ENCODE data around the gene TTBK1.

TTBK1 gene

DNA sequence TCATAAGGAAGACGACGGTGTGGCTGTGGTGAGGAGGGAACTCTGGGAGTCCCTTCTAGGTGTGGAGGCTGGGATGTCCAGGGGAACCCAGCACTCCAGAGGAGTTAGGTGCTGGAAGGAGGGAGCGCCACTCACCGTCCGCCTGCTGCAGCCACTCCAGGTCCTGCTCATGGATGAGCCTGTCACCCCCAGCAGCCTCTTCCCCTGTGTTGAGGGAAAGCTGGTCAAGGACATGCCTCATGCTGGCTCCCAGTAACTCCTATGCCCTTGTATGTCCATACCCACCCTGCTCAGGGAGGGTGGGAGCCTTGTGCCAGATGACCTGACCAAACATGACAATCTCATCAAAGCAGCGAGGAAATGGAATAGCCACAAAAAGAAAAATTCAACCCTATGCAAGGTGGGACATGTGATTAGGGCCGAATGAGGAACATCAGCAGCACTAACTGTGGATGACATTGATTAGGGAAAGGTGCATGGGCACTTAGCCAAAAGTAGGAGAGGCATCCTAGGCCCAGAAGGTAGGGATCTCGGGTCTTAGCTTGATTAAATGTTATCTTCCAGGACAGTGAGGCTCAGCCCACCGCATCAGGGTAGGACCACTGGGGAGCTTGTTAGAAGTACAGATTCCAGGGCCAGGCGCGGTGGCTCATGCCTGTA lies 17.0 kb upstream of the TTBK1 start:
- no peak for DNase-seq

DNA sequence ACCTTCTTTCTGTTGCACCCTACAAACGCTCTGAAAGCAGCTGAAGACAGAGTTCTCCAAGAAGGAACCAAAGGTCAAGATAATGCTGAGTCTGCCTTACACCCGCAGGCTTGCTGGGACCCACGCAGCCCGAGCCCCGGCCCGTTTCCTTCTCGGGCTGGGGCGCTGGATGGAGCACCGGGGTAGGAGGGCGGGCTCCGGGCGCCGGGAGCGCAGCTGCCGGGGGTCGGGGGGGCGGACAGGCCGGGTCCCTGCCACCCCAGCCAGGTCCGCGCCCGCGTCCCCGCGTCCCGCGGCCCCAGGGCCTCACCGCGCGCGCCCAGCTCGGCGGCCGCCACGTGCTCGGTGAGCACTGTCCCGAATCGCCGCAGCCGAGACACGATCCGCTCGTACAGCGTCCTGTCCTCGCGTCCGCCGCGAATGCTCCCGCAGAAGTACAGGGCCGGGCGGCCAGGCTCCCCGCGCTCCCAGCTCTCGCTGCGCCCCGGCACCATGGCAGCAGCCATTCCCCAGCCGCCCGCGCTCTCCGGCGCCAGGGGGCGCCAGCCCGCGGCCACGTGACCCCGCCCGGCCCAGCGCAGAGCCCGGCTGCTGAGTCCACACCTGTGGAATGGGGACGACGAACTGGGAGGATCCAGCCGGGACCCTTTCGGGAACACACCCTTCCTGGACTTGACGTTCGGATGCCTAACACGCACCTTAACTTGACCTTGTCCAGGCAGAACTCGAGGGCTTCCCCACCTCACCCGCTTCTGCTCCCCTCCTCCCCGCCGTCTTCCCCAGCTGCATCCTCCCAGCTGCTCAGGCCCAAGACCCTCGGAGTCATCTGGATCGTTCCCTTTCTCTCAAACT lies 14.1 kb upstream of the TTBK1 start, which contains the start of gene DNPH1:
Gene DNPH1 (minus strand): TSS at position 531 of the 852 bp plus-strand sequence. CDS start 25 bp downstream, at position 506.
- DNase-seq: peak; percentile 80 to 84

DNA sequence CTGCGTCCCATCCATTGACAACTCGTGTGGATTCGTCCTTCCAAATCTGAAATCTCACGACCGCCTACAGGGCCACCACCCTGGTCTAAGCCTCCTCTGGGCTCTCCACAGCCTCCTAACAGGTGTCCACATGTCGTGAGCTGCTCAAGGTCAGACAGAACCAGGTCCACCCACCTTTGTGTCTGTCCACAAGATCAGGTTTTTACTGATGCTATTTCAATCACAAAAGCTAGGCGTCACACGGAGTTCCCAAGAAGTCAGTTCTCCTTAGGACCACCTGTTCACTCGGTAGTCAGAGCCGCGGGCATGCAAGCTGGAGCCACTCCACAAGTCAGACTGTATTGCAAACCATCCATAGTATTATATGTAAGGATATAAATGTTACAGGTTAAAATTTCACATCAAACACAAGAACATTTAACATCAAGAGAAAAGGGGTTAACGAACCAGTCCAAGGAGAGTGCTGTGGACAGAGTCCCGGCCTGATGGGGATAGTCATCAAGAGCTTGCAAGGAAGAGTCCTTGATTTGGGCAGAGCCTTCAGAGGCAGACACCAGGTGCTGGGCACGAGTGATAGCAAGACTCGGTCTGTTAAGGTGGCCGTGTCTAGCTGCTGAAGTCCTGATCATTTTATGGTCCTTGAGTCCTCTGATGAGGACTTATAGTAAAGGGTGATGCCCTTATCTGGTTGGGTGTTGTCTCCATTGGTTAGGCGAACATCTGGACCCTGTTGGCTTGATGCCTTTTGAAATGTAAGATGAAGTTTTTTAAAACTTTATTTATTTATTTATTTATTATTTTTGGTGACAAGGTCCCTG lies 13.3 kb upstream of the TTBK1 start:
- no peak for DNase-seq

DNA sequence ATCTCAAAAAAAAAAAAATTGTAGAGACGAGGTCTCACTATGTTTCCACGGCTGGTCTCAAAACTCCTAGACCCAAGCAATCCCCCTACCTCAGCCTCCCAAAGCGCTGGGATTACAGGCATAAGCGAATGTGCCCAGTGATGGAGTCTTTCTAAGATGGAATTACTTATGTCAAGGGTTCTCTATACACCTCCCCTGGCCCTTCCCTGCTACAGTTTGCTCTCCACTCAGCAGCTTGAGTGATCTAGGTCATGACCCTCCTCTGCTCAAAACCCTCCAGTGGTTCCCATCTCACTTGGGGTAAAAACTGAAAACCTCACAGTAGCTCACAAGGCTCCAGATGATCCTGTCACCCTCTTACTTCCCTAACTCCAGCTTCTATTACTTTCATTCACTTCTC lies 12.2 kb upstream of the TTBK1 start:
- no peak for DNase-seq

- DNase-seq: no peak
These were observed 11.4 kb upstream of the TTBK1 start for GRCh38 chr6:43231735-43232450.

GRCh38 chr6:43235841-43236240 lies 7.4 kb upstream of the TTBK1 start:
- no peak for DNase-seq

DNA sequence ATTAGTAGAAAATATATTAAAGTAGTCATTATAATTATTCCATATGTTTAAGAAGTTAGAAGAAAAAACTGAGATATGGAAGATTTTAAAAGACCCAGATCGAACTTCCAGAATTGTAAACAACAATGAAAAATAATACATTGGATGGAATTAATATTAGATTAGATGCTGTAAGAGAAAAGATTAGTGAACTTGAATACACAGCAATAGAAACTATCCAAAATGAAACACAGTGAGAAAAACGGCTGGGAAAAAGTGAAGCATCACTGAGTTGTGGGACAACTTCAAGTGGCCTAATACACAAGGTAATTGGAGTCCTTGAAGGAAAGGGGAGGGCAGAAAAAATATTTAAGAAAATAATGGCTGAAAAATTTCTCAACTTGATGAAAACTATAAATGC lies 4.2 kb upstream of the TTBK1 start:
- no peak for DNase-seq

- no peak for DNase-seq
These were observed 2.3 kb upstream of the TTBK1 start for GRCh38 chr6:43240950-43241349.

DNA sequence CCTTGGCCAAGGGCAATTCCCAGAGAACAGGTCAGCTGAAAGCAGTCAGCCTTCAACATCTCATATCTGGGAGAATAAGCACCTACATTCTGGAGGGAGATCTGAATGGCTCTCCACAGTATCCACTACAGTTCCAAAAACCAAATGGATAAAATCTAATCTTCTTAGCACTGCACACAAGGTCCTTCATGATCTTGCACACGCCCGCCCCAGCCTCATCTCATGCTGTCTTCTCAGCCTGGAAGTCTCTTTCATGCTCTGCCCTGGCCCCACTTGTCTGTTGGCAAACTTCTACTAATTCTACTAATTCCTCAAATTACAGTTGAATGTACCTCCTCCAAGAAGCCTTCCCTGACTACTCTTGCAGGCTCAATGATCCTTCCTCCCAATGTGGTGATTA lies 1.8 kb upstream of the TTBK1 start:
- DNase-seq: no peak

DNA sequence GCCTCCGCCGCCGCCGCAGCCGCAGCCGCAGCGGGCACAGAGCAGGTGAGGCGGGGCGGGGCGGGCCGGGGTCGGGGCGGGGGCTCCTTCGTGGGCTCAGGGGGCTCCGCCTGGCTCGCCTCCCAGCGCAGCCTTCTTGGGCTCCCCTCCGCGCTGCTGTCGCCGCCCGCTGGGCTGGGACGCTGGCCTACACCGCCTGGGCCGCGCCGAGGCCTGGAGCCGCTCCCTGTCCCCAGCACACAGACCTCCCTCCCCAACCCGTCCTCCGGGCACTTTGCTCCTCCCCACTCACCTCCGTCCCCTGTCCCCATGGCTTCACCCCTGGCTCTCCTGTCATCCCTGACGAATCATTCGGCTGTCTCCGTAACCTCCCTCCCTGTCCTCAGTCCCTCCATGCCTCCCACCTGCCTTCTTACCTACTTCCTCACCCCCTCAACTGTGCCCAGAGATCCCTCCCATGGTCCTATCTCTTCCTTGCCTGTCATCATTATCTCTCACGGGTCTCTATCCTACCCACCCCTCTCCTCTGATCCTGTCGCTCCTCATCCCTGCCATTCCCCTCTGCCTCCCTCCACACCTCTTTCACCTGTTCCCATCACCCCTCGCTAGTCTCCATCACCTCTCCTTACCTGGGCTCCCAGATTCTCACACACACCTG lies 512 bp downstream of the TTBK1 start:
- no peak for DNase-seq

DNA sequence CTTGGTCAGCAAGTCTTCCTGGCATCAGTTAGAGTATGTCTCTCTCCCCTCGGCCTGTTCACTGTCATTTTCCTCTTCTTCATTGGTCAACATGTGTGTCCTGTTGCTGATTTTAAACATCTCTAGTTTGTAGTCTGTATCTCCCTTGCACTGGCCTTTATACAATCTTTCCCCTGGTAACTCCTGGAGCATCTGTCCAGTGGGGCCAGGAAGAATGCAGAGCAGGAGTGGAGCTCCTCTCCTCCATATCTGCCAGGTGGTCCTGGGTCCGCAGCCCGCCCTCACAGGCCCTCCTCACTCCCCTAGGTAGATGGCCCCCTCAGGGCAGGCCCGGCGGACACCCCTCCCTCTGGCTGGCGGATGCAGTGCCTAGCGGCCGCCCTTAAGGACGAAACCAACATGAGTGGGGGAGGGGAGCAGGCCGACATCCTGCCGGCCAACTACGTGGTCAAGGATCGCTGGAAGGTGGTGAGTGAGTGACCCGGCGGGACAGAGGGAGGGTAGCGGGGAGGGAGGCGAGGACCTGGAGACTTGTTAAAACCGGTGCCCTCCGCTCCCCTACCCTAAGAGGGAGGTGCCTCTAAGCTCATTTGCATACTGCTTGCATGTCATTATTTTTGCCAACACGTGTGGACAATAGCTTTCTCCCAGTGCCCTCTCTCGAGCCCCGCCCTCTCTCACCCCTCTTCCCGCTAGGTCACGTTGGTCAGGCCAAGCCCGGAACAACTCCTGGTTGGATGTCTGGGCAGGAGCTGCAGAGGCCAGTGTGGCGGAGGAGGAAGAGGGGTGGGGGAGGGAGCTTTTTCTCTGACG lies 3.2 kb downstream of the TTBK1 start:
- DNase-seq: peak; percentile 36 to 61

- DNase-seq: peak; percentile 83 to 88
These were observed 4.1 kb downstream of the TTBK1 start for GRCh38 chr6:43247114-43247999.

DNA sequence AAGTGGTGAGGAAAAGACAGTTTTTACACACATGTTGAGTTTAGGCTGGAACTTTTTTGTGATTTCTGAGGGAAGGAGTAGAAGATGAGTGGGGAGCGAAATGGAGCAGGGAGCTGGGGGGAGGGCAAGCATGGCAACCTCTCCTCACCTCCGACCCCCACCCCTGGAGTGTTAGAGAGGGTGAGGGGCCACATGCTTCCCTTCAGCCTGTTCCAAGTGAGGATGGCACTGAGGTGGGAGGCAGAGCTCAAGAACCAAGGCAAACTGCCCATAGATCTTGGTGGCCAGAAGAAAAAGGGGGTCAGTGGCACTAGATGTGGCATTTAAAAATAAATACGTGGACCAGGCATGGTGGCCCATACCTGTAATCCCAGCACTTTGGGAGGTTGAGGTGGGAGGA lies 4.8 kb downstream of the TTBK1 start:
- no peak for DNase-seq

- no peak for DNase-seq
These were observed 5.5 kb downstream of the TTBK1 start for GRCh38 chr6:43248791-43249190.

GRCh38 chr6:43250992-43251373 lies 7.7 kb downstream of the TTBK1 start:
- DNase-seq: no peak

DNA sequence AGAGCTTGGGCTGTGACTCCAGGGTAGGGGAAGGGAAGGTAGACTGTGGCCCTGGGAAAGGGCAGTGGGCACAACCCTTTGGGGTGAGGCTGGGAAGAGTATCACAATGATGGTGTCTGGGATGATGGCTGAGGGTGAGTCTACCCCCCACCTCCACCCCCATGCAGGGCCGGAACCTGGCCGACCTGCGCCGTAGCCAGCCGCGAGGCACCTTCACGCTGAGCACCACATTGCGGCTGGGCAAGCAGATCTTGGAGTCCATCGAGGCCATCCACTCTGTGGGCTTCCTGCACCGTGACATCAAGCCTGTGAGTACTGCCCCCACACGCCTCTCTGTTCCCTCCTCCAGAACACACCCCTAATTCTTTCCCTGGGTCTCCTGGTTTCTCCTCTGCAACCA lies 10.1 kb downstream of the TTBK1 start:
- no peak for DNase-seq

GRCh38 chr6:43254138-43254817 lies 11.0 kb downstream of the TTBK1 start:
- DNase-seq: peak; percentile 17 to 28

GRCh38 chr6:43254846-43255245 lies 11.6 kb downstream of the TTBK1 start:
- DNase-seq: no peak

GRCh38 chr6:43255408-43256054 lies 12.2 kb downstream of the TTBK1 start:
- no peak for DNase-seq

All from activated CD4-positive, alpha-beta T cell treated with anti-CD3 and anti-CD28 coated beads, Interleukin-2, amount 50 U/mL, for 48 hours (primary cell).